ENCODE data around the gene PSEN2. TPM values are rescaled to one million over a fixed set of nuclear protein-coding genes. Genes with fewer than 3 reads are reported as not detected.

PSEN2 gene
- total and polyA plus RNA-seq, 9 of the 15 experiments (the other 6 are each of a cell fraction or from before 2014, with no cell fraction given), result 2.3 to 21.5 (median 13.7) TPM

DNA sequence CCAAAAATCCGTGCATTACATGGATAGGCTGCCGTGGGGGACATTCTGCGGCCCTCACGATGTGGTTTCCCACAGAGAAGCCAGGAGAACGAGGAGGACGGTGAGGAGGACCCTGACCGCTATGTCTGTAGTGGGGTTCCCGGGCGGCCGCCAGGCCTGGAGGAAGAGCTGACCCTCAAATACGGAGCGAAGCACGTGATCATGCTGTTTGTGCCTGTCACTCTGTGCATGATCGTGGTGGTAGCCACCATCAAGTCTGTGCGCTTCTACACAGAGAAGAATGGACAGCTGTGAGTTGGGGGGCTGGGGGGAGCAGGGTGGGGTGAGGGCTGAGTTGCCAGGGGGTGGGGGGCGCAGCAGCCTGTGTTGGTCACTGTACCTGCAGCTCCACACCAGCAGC lies 13.2 kb downstream of the PSEN2 start:
- TF ChIP-seq HSF4 (CRISPR knock-in tag; IDR thresholded peaks at IDR 0.05; ENCODE audit: borderline replicate concordance), result no peak
- TF ChIP-seq TRIM24 (IDR thresholded peaks at IDR 0.05), result no peak
- TF ChIP-seq L3MBTL2 (IDR thresholded peaks at IDR 0.05), result no peak
- TF ChIP-seq, protein P1, sequence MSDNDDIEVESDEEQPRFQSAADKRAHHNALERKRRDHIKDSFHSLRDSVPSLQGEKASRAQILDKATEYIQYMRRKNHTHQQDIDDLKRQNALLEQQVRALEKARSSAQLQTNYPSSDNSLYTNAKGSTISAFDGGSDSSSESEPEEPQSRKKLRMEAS (CRISPR knock-in tag; IDR thresholded peaks at IDR 0.05), result no peak
- no peak for TF ChIP-seq HMG20A (CRISPR knock-in tag; conservative IDR thresholded peaks at IDR 0.05)
- TF ChIP-seq E4F1 (CRISPR knock-in tag; IDR thresholded peaks at IDR 0.05; ENCODE audit: borderline replicate concordance), result no peak
- Histone ChIP-seq H3K4me1 (replicated peaks in 1 of 2; ENCODE audit: control insufficient read depth in 2 of 2, insufficient read depth in 2 of 2, low read length in 2 of 2) (no peaks in the 10 kb centered on the region), H3K4me2 (ENCODE audit: insufficient read depth, low read length) (no peak overlapping the region), H2AFZ (ENCODE audit: low read depth, low read length) (no peak overlapping the region), H3K36me3 (ENCODE audit: control insufficient read depth, insufficient read depth, low read length) (peaks cover 39% of the 10 kb centered on the region; the same call in 2 of the 3 replicates), H3K27ac (ENCODE audit: extremely low read depth, low read depth, low read length) (no peak overlapping the region), H3K4me3 (no peak overlapping the region), H3K9me1 (ENCODE audit: control insufficient read depth, insufficient read depth, low read length) (peaks cover 7% of the 10 kb centered on the region), H3K9ac (ENCODE audit: insufficient read depth in 1 of 2, low read depth in 2 of 2, low read length in 2 of 2) (no peak overlapping the region), H3K9me3 (replicated peaks; ENCODE audit: control insufficient read depth, insufficient read depth, low read depth, low read length) (no peaks in the 10 kb centered on the region), H3K27me3 (ENCODE audit: control insufficient read depth in 2 of 2, insufficient read depth in 2 of 2, low read length in 2 of 2) (no peaks in the 10 kb centered on the region), H3K79me2 (ENCODE audit: control insufficient read depth, insufficient read depth, low read length) (no peaks in the 10 kb centered on the region), H4K20me1 (replicated peaks; ENCODE audit: control insufficient read depth, insufficient read depth, low read length) (0 out of 2 replicates have a peak, but pooled peaks cover 4% of the 10 kb centered on the region)
- BruUV-seq (replicated peaks), result no TSS peak
- ChIA-PET POLR2A (interaction anchor here (0.6 to 1.7 kb wide), 5 partner anchors 9 to 85 kb away, joined by 3 to 6 read pairs (median 4); no protein-coding TSS in a partner anchor), CTCF (ENCODE audit: low intra/inter-chr PET ratio) (interaction anchor here (0.6 kb wide), 1 partner anchor 13 kb away, joined by 3 read pairs; the partner anchor contains the start of gene PSEN2)
- FAIRE-seq, result no peak
- DNase-seq (ENCODE audit: extremely low read depth in 1 of 4, low spot score in 3 of 4), result no peak
- WGBS (ENCODE audit: insufficient coverage, low coverage, missing lambda C conversion rate), result 89% methylated on average over 15 of the region's 16 CpGs
- intact Hi-C loops (cut with micrococcal nuclease), result no loop called here
- in situ Hi-C loops (cut with MboI), result no loop called here
- ATAC-seq, result no peak
